GM18868 (cell line): ENCODE data around the gene ATP11B.
A peak's percentile ranks its signal among the peaks of the same experiment; 100 is the strongest.
"Not testable (repeated sequence)": the region's sequence is repeated elsewhere in the genome, so short reads cannot be mapped to it uniquely, and the experiment has no call there.

ENCODE experiments used
- ATAC-seq: cut with Tn5 transposase; IDR thresholded peaks from one replicate; pipeline ENCODE4 v1.9.1; 2021; ENCODE audit warnings: mild to moderate bottlenecking, moderate library complexity; ENCODE audit not compliant: unreplicated experiment

Gene ATP11B

GRCh38 chr3:182822260-182822659 lies 29.0 kb downstream of the ATP11B start:
- ATAC-seq = not testable (repeated sequence)

- ATAC-seq = no peak
Observed at GRCh38 chr3:182824957-182825356, 31.7 kb downstream of the ATP11B start.

GRCh38 chr3:182829761-182830405 lies 36.6 kb downstream of the ATP11B start:
- ATAC-seq = no peak

GRCh38 chr3:182837855-182838454 lies 44.7 kb downstream of the ATP11B start:
- ATAC-seq = no peak

- no peak for ATAC-seq
Observed at GRCh38 chr3:182843478-182843877, 50.2 kb downstream of the ATP11B start.

GRCh38 chr3:182848906-182849305 lies 55.6 kb downstream of the ATP11B start:
- no peak for ATAC-seq

GRCh38 chr3:182855076-182855475 lies 61.8 kb downstream of the ATP11B start:
- ATAC-seq = no peak

GRCh38 chr3:182861348-182861747 lies 68.0 kb downstream of the ATP11B start:
- ATAC-seq = no peak

GRCh38 chr3:182862159-182862860 lies 69.0 kb downstream of the ATP11B start:
- ATAC-seq = no peak

- ATAC-seq = no peak
Observed at GRCh38 chr3:182869059-182869458, 75.8 kb downstream of the ATP11B start.

- not testable (repeated sequence) for ATAC-seq
Observed at GRCh38 chr3:182870917-182871316, 77.6 kb downstream of the ATP11B start.

GRCh38 chr3:182879031-182879611 lies 85.8 kb downstream of the ATP11B start:
- ATAC-seq = no peak

GRCh38 chr3:182886497-182886896 lies 93.2 kb downstream of the ATP11B start:
- ATAC-seq = no peak

- no peak for ATAC-seq
Observed at GRCh38 chr3:182889948-182890629, 96.8 kb downstream of the ATP11B start.

GRCh38 chr3:182891364-182891763 lies 98.1 kb downstream of the ATP11B start:
- ATAC-seq = no peak

GRCh38 chr3:182892226-182892625 lies 98.9 kb downstream of the ATP11B start:
- no peak for ATAC-seq

- no peak for ATAC-seq
Observed at GRCh38 chr3:182895513-182896112, 102.3 kb downstream of the ATP11B start.

GRCh38 chr3:182896553-182896952 lies 103.2 kb downstream of the ATP11B start:
- no peak for ATAC-seq

- ATAC-seq = no peak
Observed at GRCh38 chr3:182902236-182902635, 108.9 kb downstream of the ATP11B start.

- no peak for ATAC-seq
Observed at GRCh38 chr3:182904164-182904563, 110.9 kb downstream of the ATP11B start.

GRCh38 chr3:182905623-182906022 lies 112.3 kb downstream of the ATP11B start:
- peak; percentile 32 for ATAC-seq
